Activated T-cell treated with anti-CD3 and anti-CD28 coated beads, Interleukin-2, amount 50 U/mL, for 4 hours (primary cell): Measurements from ENCODE around the gene OLFM2. TPM values are rescaled to one million over a fixed set of nuclear protein-coding genes. Genes with fewer than 3 reads are reported as not detected.

Source experiments
- total RNA-seq, 3 donors: library from RNA; stranded (reverse); gene quantifications; one replicate each; pipeline ENCODE4 v1.2.1, GENCODE V29; 2021

The OLFM2 gene
- total RNA-seq, 3 donors from 2014 or later = 0.11 to 0.56 (median 0.24) TPM

Other genes starting within 250 kb of the OLFM2 start
- 1 to 10 TPM; 2.6 to 3.1 (median 2.7) TPM for gene ZNF846, start 167.8 kb downstream of the OLFM2 start, total RNA-seq
- 10 to 100 TPM; 20.8 to 22.7 (median 22.3) TPM for gene FBXL12, start 117.4 kb downstream of the OLFM2 start, total RNA-seq
- gene UBL5, start 108.6 kb downstream of the OLFM2 start, total RNA-seq = 100 to 1,000 TPM; 323 to 345 (median 343) TPM
- 10 to 100 TPM; 95.8 to 99.4 (median 97.9) TPM for gene PIN1, start 101.2 kb downstream of the OLFM2 start, total RNA-seq
- 1 to 10 TPM in 2 of 3 donors, under 1 TPM in 1; 0.46 to 2.8 (median 2.3) TPM for gene COL5A3, start 74.0 kb upstream of the OLFM2 start, total RNA-seq
- not detected for gene RDH8, start 77.0 kb upstream of the OLFM2 start, total RNA-seq
- 10 to 100 TPM; 20.1 to 26.8 (median 26.2) TPM for gene SHFL, start 149.8 kb upstream of the OLFM2 start, total RNA-seq
- gene ANGPTL6, start 166.2 kb upstream of the OLFM2 start, total RNA-seq = 10 to 100 TPM in 1 of 3 donors, 1 to 10 TPM in 2; 9.2 to 11.0 (median 9.2) TPM
- gene PPAN, start 169.8 kb upstream of the OLFM2 start, total RNA-seq = 100 to 1,000 TPM; 479 to 497 (median 489) TPM
- 10 to 100 TPM; 74.8 to 87.5 (median 82.6) TPM for gene P2RY11, start 175.2 kb upstream of the OLFM2 start, total RNA-seq
- 100 to 1,000 TPM; 503 to 538 (median 523) TPM for gene EIF3G, start 183.4 kb upstream of the OLFM2 start, total RNA-seq